ENCODE data around the gene SOX2.

The SOX2 gene

GRCh38 chr3:181711325-181712135 lies at the start of gene SOX2:
Gene SOX2, plus strand, starts transcription at chr3:181711925. Its CDS starts 436 bp downstream, at chr3:181712361.
- DNase-seq (ENCODE audit: low spot score) = peak; percentile 77

- DNase-seq (ENCODE audit: low spot score) = no peak
Observed at GRCh38 chr3:181683563-181683962, 28.2 kb upstream of the SOX2 start.

GRCh38 chr3:181687190-181687589 lies 24.5 kb upstream of the SOX2 start:
- DNase-seq (ENCODE audit: low spot score) = no peak

DNA sequence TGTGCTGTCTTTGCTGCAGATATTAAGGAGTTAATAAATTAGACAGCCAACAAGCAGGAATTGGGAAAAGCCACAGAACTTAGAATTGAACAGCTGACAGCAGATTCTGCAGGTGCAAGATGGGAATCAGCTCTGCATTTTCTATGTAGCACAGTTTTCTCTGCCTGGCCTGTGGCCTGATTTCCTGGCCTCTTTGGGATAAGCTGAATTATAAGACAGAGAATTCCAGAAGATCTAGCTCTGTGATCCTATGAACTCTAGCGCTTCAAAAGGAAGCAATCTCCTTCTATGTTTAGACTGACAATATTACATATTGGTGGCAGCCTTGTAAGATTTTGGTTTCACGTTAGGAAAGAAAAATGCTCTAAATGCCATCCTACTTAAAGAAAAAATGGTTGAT lies 24.0 kb upstream of the SOX2 start:
- DNase-seq (ENCODE audit: low spot score) = no peak

GRCh38 chr3:181689546-181689945 lies 22.2 kb upstream of the SOX2 start:
- DNase-seq (ENCODE audit: low spot score) = no peak

DNA sequence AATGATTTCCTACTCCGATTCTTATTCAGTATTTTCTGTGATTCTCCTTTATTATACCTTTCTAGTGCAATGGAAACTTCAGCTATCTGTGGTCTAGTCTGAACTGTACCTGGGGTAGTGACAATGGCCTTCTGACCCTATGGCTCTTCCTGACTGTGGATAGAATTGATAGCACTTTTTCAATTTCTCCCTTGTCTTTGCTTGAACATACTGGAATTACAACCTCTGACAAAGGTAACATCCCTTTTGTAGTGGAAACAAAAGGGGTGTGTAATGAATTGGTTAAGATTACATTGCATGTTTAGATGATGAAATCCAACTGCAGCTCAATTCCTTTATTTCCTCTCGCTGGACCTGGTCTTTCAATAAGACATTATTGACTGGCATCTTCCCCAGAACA lies 21.0 kb upstream of the SOX2 start:
- no peak for DNase-seq (ENCODE audit: low spot score)

GRCh38 chr3:181691901-181692300 lies 19.8 kb upstream of the SOX2 start:
- no peak for DNase-seq (ENCODE audit: low spot score)

GRCh38 chr3:181692311-181693145 lies 19.2 kb upstream of the SOX2 start:
- DNase-seq (ENCODE audit: low spot score) = no peak

GRCh38 chr3:181693280-181693679 lies 18.4 kb upstream of the SOX2 start:
- no peak for DNase-seq (ENCODE audit: low spot score)

DNA sequence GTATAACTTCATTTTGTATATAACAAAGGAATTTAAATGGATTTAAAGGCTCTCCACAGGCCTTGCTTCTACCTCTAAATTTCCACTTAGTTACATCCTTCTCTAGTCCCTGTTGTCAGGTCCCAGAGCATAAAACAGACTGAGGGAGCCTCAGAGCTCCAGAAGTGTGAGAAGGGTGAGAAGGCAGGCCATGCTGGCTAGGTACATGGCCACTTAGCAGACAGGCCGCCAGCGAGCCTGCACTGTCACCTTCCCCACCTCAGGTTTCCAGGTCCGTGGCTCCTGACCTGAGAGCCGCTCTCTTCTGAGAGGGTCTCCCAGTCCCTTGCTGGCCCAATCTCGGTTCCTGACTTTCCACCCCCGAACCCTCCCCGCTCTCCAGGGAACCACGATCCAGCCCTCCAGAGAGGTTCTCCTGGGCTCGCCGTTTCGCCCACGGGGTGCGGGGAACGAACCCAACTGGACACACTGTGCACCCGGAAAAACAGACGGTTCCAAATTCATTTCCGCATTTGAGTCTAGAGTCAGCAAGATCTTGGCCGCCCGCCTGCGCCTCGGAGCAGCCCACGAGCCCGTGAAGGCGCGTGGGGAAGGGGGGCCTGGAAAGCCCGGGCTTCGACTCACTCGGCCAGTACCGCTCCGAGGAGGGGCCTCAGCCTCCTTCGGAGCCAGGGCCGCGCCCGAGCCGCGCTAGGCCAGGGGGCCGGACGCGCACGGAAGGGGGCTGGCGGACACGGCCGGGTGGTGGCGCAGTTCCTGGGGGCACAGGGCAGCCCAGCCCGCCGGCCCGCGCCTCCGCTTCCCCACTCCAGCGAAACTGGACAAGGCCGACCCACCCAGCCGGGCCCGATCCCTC lies 16.7 kb upstream of the SOX2 start:
- no peak for DNase-seq (ENCODE audit: low spot score)

GRCh38 chr3:181695661-181696491 lies 15.8 kb upstream of the SOX2 start:
- DNase-seq (ENCODE audit: low spot score) = no peak

DNA sequence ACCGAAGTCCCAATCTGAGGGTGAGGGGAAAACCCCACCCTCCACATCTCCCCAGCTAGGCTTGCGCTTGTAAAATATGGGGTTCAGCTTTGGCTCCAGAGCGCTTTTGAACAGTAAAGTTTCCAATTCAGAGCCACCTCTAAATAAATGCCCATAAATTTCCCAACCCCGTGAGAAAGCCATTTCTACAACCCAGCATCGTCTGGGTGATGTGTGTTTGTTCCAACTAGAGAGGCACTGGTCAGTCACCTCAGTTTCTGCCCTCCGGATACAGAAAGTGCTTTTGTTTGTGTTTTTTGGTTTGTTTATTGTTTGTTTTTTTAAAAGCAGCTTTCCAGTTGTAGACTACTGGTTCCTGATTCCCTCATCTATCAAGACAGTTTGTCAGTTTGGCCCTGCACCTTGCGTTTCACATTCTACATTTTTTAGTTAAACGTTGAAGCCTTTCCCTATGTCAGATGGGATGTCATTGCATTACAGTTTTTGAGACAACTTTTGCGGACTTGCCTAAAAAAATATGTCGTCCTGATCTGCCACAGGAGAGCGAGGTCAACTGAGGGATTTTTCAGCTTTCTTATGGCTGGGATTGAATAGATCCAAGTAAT lies 15.0 kb upstream of the SOX2 start:
- no peak for DNase-seq (ENCODE audit: low spot score)

DNA sequence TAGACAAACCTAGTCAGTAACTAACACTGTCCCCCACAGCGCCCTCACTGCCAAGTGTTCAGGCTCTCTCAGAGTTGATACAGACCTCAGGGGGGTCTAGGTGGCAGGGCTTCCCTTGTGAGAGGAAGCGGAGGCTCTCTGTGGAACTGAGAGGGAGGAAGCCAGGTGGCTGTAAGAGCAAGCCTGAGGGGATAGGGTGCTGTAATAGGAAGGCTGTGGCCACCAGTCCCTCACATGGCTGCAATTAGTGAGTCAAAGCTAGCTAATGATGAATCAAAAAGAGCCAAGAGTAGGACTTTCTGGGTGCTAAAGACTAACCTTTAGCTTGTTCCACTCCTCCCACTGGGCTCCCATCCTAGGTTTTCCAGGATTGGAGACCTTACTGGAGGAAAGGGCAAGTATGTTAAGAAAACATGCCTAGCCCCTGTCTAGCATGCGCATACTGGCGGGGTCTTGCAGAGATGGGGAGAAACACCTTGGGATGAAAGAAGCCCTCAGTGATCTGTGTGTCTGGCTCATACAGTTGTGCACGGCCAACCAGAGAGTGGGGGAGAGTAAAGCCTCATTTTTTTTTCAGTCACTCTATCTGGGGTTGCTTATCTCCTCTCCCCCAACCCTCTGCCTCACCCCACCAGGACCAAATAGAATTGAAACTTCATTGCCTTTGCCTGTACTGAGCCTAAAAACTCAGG lies 13.3 kb upstream of the SOX2 start:
- DNase-seq (ENCODE audit: low spot score) = no peak

GRCh38 chr3:181699171-181699903 lies 12.4 kb upstream of the SOX2 start:
- DNase-seq (ENCODE audit: low spot score) = no peak

GRCh38 chr3:181700168-181701087 lies 11.3 kb upstream of the SOX2 start:
- DNase-seq (ENCODE audit: low spot score) = peak; percentile 81

DNA sequence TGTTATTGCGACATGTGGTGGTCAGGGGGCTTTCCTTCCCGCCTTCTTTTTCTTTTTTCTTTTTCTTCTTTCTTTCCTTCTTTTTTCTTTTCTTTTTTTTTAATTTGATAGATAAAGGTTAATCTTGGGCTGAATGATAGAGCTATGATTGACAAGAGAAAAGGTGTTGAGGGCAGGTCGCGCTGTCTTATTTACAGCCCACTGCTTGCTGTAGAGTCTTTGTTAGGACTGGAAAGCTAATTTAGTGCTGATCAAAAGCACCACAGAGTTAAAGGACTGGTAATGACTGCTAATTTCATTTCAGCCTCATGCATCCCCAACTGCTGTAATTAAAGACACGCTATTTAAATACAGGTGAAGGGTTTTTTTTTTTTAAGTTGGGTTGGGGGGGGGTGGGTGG lies 10.6 kb upstream of the SOX2 start:
- DNase-seq (ENCODE audit: low spot score) = no peak

GRCh38 chr3:181703601-181704420 lies 7.9 kb upstream of the SOX2 start:
- no peak for DNase-seq (ENCODE audit: low spot score)

Data from LoVo (cell line).